IPS DF 4.7 (cell line): ENCODE results near the gene CYSTM1.

Experiments
- DNase-seq: peaks from one replicate; pipeline ENCODE4 v3.0.0-alpha.2; 2013; ENCODE audit warnings: low spot score; ENCODE audit errors: extremely low read depth

CYSTM1 gene

GRCh38 chr5:140207250-140207964, 32.4 kb downstream of the CYSTM1 start:
- DNase-seq, result no peak

DNA sequence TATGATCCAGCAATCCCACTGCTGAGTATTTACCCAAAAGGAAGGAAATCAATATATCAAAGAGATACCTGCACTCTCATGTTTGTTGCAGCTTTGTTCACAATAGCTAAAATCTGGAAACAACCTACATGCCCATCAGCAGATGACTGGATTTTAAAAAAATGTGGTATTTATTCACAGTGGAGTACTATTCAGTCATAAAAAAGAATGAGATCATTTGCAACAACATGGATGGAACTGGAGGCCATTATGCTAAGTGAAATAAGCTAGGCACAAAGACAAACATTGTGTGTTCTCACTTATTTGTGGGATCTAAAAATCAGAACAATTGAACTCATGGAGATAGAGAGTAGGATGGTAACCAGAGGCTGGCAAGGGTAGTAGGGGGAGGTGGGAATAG, 33.1 kb downstream of the CYSTM1 start:
- DNase-seq, result no peak

GRCh38 chr5:140213370-140213983, 38.5 kb downstream of the CYSTM1 start:
- no peak for DNase-seq

DNA sequence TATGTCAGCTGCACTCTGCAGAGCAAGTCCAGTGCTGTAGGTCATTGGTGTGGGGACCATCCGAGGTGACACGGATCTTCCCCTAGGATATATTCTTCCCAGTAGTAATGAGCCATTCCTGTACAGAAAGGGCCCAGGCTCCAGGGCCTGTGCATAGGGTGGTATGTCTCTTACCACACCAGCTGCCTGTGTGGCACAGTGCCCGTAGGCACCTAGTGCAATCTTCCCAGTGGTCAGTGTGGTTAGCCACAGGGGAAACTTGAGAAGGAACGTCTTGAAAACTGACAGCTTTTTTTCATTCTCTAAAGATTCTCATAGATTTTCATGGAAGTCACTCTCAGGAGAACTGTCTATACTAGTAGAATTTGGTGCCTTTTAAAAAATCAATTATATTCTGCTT, 39.8 kb downstream of the CYSTM1 start:
- DNase-seq, result no peak

DNA sequence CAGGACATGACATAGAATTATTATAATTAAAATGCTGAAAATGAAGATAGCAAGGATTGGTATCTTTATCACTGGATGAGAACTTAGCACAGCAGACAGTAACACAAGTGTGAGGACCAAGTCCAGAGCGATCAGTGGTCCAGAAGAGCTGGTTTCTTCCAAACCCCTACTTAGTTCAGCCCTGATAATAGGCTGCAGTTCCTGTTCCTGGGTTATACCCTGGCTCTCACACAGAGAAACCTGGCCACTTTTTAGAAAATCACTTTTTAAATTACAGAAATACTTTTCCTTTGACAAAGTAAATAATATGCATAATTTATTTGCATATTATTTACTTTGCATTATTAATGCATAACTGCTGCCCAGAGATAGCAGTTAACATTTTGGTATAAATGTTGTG, 40.3 kb downstream of the CYSTM1 start:
- DNase-seq, result no peak

DNA sequence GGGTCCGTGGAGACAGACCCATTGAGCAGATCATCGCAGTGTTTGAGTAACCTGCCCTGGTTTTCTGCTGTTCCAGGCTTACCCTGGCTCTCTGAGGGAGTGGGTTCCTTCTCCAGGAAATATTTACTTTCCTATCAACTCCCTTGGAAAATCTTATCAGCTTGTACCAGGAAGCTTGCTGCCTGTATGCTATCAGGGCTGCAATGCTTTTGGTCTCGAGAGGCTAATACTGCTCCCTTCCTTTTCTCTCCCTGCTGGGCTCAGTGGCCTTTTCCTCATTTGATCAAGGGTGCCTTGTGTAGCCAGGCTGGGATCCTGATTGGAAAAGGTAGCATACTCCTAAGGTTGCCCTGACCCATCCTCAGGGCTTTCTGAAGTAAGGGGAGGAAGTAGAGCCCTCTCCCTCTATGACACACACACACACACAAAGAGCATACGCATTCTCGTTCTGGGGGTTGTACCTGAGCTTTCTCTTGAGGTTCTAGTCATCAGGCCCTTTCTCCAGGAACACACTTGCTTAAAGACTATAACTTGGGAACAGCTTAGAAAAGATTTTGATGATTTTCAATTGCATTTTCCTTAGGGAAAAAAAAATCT, 41.6 kb downstream of the CYSTM1 start:
- no peak for DNase-seq

DNA sequence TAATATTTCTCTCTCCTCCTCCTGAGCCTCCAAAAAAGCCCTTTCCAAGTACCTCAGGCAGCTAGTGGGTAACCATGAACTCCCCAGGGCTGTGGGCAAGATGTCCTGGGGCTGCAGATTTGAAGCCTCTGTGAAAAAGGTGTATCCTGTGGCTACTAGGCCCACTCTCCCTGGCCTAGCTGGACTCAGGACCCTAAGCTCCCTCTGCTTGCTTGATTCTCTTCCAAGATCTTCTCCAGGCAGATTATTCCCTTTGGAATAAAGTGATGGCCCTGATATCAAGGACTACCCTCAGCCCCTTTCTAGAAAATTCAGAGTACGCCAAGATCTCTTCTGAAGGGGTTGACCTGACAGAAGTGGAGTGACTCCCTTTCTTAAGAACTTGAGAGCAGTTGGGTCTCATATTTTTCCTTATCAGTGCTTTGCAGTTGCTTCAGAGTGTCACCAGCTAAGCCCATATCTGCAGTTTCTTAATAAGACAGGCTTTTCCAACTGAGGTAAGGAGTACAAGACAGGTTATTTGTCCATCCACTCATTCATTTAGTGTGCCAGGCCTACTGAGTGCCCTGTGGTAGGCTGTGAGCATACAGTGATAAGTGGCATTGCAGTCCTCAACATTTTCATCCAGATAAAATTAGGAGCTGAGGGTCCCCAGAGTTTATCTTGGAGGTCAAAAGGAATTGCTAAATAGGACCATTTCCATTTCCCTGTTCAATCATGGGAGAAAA, 42.5 kb downstream of the CYSTM1 start:
- no peak for DNase-seq

- no peak for DNase-seq
These were observed 44.3 kb downstream of the CYSTM1 start for GRCh38 chr5:140219068-140219991.

GRCh38 chr5:140220032-140220697, 45.2 kb downstream of the CYSTM1 start:
- DNase-seq, result no peak

- DNase-seq, result no peak
These were observed 45.7 kb downstream of the CYSTM1 start for GRCh38 chr5:140220698-140221064.

DNA sequence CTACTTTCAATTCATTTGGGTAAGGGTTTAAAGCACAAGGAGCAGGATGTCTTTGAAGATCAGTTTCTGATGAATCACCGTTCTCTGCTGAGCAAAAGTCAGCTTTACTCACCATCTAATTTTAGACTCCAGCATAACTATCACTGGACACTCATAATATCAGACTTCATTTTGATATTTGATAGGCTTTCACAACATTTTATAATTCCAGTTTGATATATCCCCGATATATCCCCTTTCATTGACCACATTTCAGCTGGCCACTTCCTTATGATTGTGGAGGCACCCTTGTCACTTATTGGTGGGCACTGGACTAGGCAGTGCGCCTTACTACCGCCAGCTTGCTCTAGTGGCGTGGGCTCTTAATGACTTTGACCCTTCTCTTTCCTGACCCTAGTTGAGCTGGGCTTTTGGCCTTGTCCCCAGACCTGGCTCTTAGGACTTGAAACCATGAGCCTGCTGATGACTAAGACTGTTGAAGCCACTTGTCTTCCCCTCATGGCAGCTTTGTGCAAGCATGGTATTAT, 46.8 kb downstream of the CYSTM1 start:
- no peak for DNase-seq

- no peak for DNase-seq
These were observed 47.4 kb downstream of the CYSTM1 start for GRCh38 chr5:140222416-140222815.

- no peak for DNase-seq
These were observed 48.6 kb downstream of the CYSTM1 start for GRCh38 chr5:140223567-140223966.

- DNase-seq, result no peak
These were observed 49.7 kb downstream of the CYSTM1 start for GRCh38 chr5:140224658-140225057.

DNA sequence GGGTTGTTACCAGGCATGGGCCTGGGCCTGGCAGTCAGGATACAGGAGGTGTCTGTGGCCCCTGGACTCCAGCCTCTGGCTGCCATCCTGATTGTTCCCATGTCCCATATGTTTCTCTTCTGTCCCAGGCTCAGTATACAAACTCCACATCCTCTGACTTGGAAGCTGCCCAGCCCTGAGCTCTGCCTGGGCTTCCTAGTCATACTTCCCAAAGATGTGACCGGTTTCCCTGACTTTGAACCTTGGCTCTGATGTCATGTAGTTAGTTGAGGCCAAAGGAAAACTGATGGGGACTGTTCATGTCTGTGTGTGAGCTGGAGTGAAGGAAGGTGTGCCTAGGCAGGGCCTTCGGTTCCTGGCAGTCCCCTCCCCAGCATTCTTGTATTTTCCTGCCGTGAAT, 50.4 kb downstream of the CYSTM1 start:
- no peak for DNase-seq

GRCh38 chr5:140227046-140227445, 52.1 kb downstream of the CYSTM1 start:
- DNase-seq, result no peak

GRCh38 chr5:140228364-140228837, 53.4 kb downstream of the CYSTM1 start:
- DNase-seq, result no peak

GRCh38 chr5:140230373-140230772, 55.4 kb downstream of the CYSTM1 start:
- no peak for DNase-seq

GRCh38 chr5:140232731-140233130, 57.7 kb downstream of the CYSTM1 start:
- DNase-seq, result no peak

DNA sequence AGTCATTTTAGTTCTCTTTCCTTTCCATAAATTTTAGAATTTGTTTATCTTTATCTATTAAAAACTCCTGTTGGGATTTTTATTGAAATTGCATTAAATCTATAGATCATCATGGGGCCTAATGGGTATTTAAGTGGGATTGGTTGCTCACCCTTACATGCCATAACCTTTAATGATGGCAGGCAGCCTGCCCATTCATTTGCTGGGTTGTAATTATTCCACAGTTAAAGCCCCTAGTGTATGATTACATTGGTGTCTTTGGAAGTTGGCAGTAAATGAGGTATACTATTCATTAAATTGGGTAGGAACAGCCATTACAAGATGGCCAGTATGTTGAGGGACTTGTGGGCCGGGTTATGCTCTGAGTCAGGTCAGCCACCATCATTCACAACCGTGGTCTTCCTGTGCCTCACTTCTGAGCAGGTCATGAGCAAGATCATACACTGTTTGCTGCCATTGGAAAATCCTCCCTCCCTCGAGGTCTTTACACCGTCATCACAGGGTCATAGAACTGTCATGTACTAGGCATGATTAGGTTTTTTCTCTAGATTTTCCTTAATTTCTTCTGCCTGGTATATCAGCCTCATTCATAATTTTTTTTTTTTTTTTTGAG, 59.5 kb downstream of the CYSTM1 start:
- DNase-seq, result no peak
